ENCODE data around the gene TECPR1. TPM values are rescaled to one million over a fixed set of nuclear protein-coding genes. Genes with fewer than 3 reads are reported as not detected.

TECPR1 gene
- total RNA-seq, 2 donors from 2014 or later: 40.7 to 53.0 TPM

DNA sequence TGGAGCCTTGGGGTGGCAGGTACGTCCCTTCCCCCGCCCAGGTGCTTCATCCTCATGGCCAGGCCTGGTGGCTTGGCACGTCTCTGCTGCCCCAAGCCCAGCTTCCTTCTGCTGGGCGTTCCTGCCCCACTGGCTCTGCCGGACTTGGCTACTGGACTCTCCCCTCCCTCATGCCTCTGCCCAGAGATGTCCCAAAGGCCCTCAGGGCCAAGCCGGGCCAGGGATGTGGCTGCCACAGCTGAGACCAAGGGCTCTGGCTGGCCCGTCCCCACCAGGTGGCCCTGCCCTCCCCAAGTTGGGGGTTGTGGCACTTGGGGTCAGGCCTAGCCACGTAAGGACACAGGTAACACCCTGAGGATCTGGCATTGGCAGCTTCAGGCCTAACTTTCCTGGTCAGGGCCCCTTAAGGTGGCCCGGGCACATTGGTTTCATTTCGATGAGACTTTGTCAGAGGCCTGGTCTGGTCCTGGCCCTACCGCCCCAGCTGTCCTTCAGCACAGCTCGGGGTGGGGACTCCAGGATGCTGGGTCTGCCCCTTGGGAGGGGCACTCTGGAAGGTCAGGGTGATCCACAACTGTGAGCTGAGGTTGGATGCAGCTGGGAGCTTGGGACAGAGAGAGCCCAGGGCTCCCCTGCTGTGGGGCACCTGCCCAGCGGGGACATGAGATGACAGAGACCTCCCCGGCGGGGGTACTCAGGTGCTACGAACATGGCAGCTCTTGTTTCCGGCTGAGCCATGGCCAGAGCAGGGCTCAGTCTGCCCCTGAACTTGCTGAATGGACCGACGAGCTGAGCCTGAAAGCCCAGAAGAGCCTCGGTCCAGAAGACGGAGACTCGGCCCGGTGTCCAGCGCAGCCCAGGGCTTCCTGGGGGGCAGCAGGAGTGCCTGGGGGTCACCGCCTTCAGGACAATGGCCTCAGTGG lies 37.9 kb downstream of the TECPR1 start:
- Mint-ChIP-seq H3K36me3 (ENCODE audit: insufficient read depth in 2 of 2) (no peaks in the 10 kb centered on the region), H3K27me3 (ENCODE audit: low read depth) (no peaks in the 10 kb centered on the region), H3K27ac (no peak overlapping the region), H3K4me3 (no peak overlapping the region), H3K9me3 (no peaks in the 10 kb centered on the region), H3K4me1 (ENCODE audit: low read depth) (peaks cover 13% of the 10 kb centered on the region)
- no peak for DNase-seq
- no peak for ATAC-seq (replicated peaks in 1 of 2)

DNA sequence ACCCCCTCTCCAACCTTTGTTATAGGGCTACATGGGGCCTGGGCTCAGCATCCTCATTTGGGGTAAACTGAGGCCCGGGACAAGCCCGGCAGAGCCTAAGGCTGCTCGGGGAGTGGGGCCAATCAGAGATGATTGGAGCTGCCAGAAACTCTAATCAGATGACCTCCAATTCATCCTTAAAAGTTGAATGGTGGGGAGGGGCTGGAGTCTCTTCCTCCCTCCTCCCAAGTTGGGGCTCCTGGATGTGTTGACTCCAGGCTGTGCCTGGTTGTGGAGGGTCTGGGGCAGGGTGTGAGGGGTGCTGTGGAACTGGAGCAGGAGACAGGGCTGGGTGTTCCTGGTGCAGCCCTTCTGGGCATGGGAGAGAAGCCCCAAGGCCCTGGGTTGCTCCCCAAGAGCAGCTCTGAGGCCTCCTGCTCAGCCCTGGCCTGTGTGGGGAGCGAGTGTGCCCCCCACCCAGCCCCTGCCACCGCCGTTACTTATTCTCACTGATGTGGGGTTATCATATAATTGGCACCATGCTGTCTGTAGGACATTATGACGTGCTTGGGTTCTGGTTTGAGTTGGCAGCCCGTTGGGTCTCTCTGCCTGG lies 38.6 kb downstream of the TECPR1 start:
- no peaks in the 10 kb centered on the region for H3K36me3 Mint-ChIP-seq (ENCODE audit: insufficient read depth in 2 of 2)
- DNase-seq (no peak), ATAC-seq (replicated peaks in 1 of 2) (no peak)
- H3K4me3 Mint-ChIP-seq: peak overlapping the region in 1 of 2 donors; percentile 15
- H3K27me3 Mint-ChIP-seq (ENCODE audit: low read depth): no peaks in the 10 kb centered on the region
- no peak overlapping the region for H3K27ac Mint-ChIP-seq
- no peaks in the 10 kb centered on the region for H3K9me3 Mint-ChIP-seq
- peaks cover 5% of the 10 kb centered on the region for H3K4me1 Mint-ChIP-seq (ENCODE audit: low read depth)

DNA sequence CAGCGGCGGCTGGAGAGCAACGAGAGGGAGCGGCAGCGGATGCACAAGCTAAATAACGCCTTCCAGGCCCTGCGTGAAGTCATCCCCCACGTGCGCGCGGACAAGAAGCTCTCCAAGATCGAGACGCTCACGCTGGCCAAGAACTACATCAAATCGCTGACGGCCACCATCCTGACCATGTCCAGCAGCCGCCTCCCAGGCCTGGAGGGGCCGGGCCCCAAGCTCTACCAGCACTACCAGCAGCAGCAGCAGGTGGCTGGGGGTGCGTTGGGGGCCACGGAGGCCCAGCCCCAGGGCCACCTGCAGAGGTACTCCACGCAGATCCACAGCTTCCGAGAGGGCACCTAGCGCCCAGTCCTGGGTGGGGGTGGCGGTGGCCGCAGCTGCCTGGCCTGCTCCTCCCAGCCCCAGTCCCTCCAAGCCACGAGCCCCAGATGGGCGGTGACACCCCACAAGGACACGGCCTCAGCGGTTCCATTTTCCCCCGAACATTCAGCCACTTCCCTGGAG lies 39.4 kb downstream of the TECPR1 start:
- DNase-seq (no peak), ATAC-seq (replicated peaks in 1 of 2) (no peak)
- H3K36me3 Mint-ChIP-seq (ENCODE audit: insufficient read depth in 2 of 2): no peaks in the 10 kb centered on the region
- H3K27ac Mint-ChIP-seq: no peak overlapping the region
- H3K4me1 Mint-ChIP-seq (ENCODE audit: low read depth): no peaks in the 10 kb centered on the region
- peak overlapping the region in 1 of 2 donors; percentile 20 for H3K4me3 Mint-ChIP-seq
- H3K9me3 Mint-ChIP-seq: no peaks in the 10 kb centered on the region
- H3K27me3 Mint-ChIP-seq (ENCODE audit: low read depth): no peaks in the 10 kb centered on the region

DNA sequence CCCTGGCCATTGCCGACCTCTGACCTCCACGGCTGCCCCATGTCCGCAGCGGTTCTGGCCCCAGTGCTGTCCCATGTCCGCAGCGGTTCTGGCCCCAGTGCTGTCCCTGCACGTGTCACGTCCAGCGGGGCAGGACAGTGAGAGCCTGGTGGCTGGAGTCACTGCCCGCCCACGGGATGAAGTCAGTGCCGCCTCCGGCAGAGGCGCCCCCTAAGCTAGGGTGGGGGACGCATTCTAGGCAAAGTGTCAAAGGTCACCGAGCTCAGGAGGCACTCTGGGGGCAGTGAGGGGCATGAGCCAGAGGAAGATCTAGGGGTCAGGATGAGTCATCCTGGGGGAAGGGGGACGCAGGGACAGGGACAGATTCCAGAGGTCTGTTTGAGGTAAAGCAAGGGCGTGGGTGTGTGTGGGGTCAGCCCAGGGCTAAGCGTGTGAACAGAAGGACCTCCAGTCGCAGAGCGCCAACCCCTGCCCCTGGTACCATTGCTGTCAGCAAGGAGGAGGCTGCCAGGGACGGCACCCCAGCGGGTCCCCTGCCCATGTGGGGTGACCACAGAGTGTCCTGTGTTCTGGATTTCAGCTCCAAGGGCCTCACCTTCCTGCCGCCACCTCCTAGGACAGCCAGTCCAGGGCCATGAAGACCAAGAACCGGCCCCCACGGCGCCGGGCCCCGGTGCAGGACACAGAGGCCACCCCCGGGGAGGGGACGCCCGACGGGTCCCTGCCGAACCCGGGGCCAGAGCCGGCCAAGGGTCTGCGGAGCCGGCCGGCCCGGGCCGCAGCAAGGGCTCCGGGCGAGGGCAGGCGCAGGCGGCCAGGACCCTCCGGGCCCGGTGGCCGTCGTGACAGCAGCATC lies 40.1 kb downstream of the TECPR1 start:
- Mint-ChIP-seq H3K4me3 (peak overlapping the region; percentile 55 to 70), H3K27ac (no peak overlapping the region), H3K9me3 (no peaks in the 10 kb centered on the region), H3K27me3 (ENCODE audit: low read depth) (no peaks in the 10 kb centered on the region), H3K36me3 (ENCODE audit: insufficient read depth in 2 of 2) (no peaks in the 10 kb centered on the region), H3K4me1 (ENCODE audit: low read depth) (no peaks in the 10 kb centered on the region)
- ATAC-seq (replicated peaks in 1 of 2) (peak; percentile 9 to 12), DNase-seq (no peak)

DNA sequence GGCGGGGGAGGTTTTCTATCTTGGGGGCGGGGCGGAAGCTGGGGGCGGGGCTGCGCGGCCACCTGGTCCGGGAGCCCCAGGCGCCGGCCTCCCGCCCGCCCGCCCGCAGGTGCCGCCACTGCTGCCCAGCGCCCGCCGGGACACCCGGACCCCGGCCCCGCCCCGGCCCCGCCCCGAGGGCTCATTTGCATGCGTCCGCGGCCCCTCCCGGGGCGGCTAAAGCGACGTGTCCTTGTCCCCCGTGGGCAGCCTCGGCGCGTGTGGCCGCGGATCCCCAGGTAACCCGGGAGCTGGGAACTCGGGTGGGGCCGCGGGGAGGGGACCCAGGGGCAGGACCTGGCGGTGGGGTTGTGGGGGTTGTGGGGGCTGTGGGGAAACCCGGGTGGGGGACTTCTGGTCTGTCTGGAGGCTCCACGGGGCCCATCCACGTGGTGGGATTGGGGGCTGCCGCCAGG lies 40.8 kb downstream of the TECPR1 start, which contains the start of gene BHLHA15:
Gene BHLHA15 (plus strand): TSS at position 219 of the 455 bp plus-strand sequence. CDS start 871 bp downstream, outside the sequence.
- peak within 1 kb of the TSS; percentile 13 for H3K27ac Mint-ChIP-seq
- no peaks in the 10 kb centered on the region for H3K27me3 Mint-ChIP-seq (ENCODE audit: low read depth)
- H3K4me1 Mint-ChIP-seq (ENCODE audit: low read depth): no peaks in the 10 kb centered on the region
- no peaks in the 10 kb centered on the region for H3K36me3 Mint-ChIP-seq (ENCODE audit: insufficient read depth in 2 of 2)
- H3K4me3 Mint-ChIP-seq: peak within 1 kb of the TSS; percentile 56 to 70
- H3K9me3 Mint-ChIP-seq: no peaks in the 10 kb centered on the region
- ATAC-seq (replicated peaks in 1 of 2): peak; percentile 60 to 69
- peak; percentile 31 to 55 for DNase-seq

DNA sequence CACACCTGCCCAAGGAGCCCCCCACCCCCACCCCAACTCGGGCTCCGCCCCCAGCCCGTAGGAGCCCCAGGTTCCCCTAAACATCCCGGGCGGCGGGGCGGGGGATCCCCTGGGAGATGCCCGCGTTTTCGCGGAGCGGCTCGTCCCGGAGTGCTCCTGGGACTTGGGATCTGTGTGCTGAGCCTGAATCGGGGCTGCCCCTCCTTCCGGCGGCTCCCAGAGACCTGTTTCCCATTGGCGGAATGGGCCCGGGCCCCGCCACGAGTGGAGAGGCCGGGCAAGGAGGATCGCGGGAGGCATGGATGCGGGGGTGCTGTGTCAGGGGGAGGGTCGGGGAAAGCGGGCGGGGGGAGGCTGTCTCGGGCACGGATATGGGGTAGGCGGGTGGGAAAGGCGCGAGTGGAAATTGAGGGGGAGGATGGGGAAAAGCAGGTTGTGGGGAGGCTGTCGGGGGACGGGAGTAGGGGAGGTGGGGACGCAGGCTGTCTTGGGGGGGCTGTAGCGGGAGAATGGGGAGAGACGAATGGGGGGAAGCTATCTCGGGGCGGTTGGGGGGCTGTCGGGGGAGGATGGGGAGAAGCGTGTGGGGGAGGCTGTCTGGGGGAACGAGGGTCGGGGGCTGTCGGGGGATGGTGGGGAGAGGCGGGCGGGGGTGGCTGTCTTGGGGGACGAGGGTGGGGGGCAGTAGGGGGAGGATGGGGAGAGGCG lies 41.4 kb downstream of the TECPR1 start:
- Mint-ChIP-seq H3K27ac (no peak overlapping the region), H3K36me3 (ENCODE audit: insufficient read depth in 2 of 2) (no peaks in the 10 kb centered on the region), H3K4me1 (ENCODE audit: low read depth) (no peaks in the 10 kb centered on the region), H3K27me3 (ENCODE audit: low read depth) (no peaks in the 10 kb centered on the region), H3K9me3 (no peaks in the 10 kb centered on the region), H3K4me3 (peak overlapping the region; percentile 22 to 39)
- ATAC-seq (replicated peaks in 1 of 2) (no peak), DNase-seq (no peak)

DNA sequence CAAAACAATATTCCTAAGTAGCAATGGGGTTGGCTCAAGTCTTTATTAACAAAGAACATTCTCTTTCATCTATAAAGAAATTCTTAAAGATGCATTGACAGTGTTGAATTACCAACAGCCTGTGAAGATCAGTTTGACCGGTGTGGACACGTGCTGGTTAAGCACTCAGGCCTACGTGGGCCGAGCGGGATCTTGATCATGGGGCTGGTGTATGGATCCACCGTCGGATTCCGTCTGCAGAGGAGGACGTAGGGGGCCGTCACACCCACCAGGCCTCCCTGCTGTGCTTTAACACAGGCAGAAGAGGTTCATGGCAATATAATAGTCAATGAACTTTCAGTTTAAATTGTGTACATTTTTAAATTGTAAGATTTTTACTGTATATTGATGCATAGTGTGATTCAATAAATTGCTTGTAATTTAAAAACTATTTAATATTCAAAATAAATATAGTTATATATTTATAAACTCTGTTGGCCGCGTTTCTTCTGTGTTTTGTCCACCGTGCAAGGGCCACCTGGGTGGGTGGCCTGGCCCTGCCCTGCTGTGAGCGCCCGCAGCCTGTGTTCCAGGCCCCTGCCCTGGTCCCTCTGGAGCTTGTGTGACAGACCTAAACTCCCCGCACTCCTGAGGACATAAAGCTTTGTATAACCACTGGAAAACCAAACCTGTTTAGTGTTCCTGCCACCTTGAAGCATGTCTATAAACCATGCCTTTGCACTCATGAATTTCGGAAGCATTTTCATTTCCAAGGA lies 42.7 kb downstream of the TECPR1 start:
- ATAC-seq (replicated peaks in 1 of 2) (no peak), DNase-seq (no peak)
- Mint-ChIP-seq H3K4me3 (peak overlapping the region; percentile 56 to 60), H3K36me3 (ENCODE audit: insufficient read depth in 2 of 2) (no peaks in the 10 kb centered on the region), H3K27ac (no peak overlapping the region), H3K27me3 (ENCODE audit: low read depth) (no peaks in the 10 kb centered on the region), H3K4me1 (ENCODE audit: low read depth) (no peaks in the 10 kb centered on the region), H3K9me3 (no peaks in the 10 kb centered on the region)

DNA sequence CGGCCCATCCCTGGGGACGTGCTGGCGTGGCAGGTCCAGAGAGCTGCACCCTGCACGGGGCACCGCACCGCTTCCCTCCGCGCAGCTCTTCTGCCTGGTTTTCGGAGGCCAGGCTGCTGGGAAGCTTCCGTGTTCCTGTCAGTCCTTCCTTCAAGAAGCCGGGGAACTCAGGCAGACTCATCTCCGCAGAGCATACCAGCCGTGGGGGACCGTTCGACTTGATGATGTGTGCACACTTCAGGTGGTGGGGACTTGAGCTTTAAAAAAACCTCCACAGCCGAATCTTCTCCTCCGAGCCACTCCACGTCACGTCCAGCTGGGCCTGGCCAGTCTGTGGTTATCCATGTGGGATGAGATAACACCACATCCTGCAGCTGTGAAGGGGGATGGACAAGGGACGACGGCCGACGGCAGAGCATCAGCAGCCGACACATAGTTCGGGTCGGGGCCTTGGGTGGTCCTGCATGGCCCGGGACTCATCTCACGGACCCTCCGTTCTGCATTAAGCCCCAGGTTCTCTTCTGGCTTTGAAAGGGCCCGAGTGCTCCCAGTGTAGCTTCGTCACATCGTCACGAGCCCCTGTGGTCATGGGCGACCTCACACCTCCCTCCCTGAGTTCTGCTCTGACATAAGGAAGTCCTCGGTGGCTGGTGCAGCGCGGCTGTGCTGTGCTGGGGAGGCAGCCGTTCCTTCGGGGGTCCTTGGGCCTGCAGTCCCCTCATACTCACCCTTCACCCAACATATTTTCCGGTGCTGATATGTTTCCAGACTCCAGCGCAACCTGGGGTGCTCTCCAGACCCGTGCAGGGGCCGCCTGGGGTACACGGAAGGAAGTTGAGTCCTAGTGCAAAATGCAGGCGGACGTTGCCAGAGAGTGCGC lies 45.3 kb downstream of the TECPR1 start:
- Mint-ChIP-seq H3K36me3 (ENCODE audit: insufficient read depth in 2 of 2) (no peaks in the 10 kb centered on the region), H3K27ac (no peak overlapping the region), H3K4me3 (no peak overlapping the region), H3K4me1 (ENCODE audit: low read depth) (peaks cover 26% of the 10 kb centered on the region), H3K9me3 (no peaks in the 10 kb centered on the region), H3K27me3 (ENCODE audit: low read depth) (no peaks in the 10 kb centered on the region)
- ATAC-seq (replicated peaks in 1 of 2): no peak
- no peak for DNase-seq

DNA sequence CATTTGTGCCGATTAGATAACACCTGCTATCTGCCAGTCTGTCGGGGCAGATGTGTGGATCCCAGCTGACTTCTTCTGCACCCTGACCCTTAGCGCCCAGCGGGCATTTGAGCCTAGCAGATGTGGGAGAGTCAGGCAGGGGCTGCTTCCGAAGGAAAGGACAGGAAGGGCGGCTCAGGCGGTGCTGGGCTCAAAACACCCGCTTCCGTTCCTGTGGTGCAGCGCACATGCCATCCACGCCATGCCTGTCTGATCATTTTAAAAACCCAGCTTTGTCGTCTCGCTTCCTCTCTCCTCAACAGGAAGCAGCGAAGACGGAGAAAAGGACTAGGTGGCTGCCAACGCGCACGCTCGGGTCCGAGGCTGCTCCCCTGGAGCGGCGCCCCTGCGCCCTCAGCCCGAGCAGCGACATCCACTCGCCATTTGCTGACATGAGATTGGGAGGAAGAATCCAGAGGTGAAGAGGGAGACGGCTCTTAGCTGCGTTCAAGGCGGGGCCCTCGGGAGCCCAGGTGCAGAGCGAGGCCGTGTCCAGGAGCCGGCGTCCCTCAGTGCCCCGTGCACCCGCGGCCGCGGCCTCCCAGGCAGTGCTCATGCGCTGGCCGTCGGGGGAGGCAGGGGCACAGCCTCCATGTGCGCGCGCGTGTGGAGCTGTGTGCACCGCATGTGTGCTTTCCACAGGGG lies 46.7 kb downstream of the TECPR1 start:
- no peaks in the 10 kb centered on the region for H3K9me3 Mint-ChIP-seq
- H3K36me3 Mint-ChIP-seq (ENCODE audit: insufficient read depth in 2 of 2): no peaks in the 10 kb centered on the region
- no peak overlapping the region for H3K27ac Mint-ChIP-seq
- ATAC-seq (replicated peaks in 1 of 2) (no peak), DNase-seq (no peak)
- H3K27me3 Mint-ChIP-seq (ENCODE audit: low read depth): no peaks in the 10 kb centered on the region
- peaks cover 39% of the 10 kb centered on the region for H3K4me1 Mint-ChIP-seq (ENCODE audit: low read depth)
- no peak overlapping the region for H3K4me3 Mint-ChIP-seq

DNA sequence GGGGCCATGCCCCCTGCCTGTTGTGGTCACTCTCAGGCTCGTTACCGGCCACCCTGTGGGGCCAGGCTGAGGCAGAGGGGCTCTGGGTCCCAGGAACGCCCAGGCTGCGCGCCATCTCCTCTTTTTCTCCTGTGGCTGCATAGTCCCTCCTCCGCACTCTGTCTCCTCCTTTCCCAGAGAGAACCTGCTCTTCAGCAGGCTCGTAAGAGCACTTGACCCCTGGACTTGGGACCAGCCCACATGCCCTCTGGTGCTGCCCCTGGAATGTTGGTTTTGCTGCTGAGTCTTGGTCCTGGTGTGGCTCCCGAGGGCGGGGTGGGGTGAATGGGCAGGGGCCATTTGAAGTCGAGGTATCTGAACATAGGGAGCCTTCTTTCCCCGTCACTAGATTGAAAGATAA lies 47.4 kb downstream of the TECPR1 start:
- H3K4me1 Mint-ChIP-seq (ENCODE audit: low read depth): peaks cover 46% of the 10 kb centered on the region
- peaks cover 2 to 3% of the 10 kb centered on the region in 2 donors for H3K36me3 Mint-ChIP-seq (ENCODE audit: insufficient read depth in 2 of 2)
- DNase-seq: no peak
- no peak overlapping the region for H3K4me3 Mint-ChIP-seq
- H3K27me3 Mint-ChIP-seq (ENCODE audit: low read depth): no peaks in the 10 kb centered on the region
- no peaks in the 10 kb centered on the region for H3K9me3 Mint-ChIP-seq
- no peak for ATAC-seq (replicated peaks in 1 of 2)
- no peak overlapping the region for H3K27ac Mint-ChIP-seq

All from activated T-cell treated with anti-CD3 and anti-CD28 coated beads, Interleukin-2, amount 50 U/mL, for 72 hours (primary cell).